Measurements from ENCODE around the gene CCDC27. TPM values are rescaled to one million over a fixed set of nuclear protein-coding genes. Genes with fewer than 3 reads are reported as not detected.

CCDC27 gene
- total RNA-seq, 1 donor from 2014 or later, result not detected

- Mint-ChIP-seq H3K4me3 (no peak overlapping the region), H3K27ac (no peak overlapping the region), H3K36me3 (no peaks in the 10 kb centered on the region), H3K9me3 (no peaks in the 10 kb centered on the region), H3K4me1 (ENCODE audit: unreplicated experiment) (no peaks in the 10 kb centered on the region), H3K27me3 (peaks cover 36% of the 10 kb centered on the region)
- TF ChIP-seq CTCF (conservative IDR thresholded peaks at IDR 0.05), result no peak
- DNase-seq (ENCODE audit: extremely low spot score, unreplicated experiment), result no peak
These were observed 6.9 kb downstream of the CCDC27 start for GRCh38 chr1:3759164-3759563.

DNA sequence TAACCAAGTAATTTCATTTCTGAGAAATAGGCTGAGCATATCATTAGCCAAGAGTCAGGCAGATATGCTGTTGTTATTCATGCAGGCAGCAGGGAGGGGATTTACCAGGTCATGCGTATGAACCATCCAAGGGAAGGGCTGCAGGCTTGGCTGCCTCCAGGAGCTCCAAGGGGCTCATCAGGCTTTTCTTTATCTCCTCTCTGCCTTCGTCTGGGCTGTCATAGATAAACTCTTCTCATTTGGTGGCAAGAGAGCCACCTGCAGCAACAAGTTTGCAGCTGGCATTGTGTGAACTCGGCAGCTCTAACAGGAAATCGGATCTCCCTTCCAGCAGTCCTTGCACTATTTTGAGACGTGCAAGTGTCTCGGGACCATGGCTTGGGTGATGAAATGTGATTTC is 7.5 kb downstream of the CCDC27 start:
- Mint-ChIP-seq H3K27me3 (peaks cover 36% of the 10 kb centered on the region), H3K9me3 (no peaks in the 10 kb centered on the region), H3K27ac (no peak overlapping the region), H3K4me1 (ENCODE audit: unreplicated experiment) (no peaks in the 10 kb centered on the region), H3K4me3 (no peak overlapping the region), H3K36me3 (no peaks in the 10 kb centered on the region)
- no peak for DNase-seq (ENCODE audit: extremely low spot score, unreplicated experiment)
- TF ChIP-seq CTCF (conservative IDR thresholded peaks at IDR 0.05), result no peak

DNA sequence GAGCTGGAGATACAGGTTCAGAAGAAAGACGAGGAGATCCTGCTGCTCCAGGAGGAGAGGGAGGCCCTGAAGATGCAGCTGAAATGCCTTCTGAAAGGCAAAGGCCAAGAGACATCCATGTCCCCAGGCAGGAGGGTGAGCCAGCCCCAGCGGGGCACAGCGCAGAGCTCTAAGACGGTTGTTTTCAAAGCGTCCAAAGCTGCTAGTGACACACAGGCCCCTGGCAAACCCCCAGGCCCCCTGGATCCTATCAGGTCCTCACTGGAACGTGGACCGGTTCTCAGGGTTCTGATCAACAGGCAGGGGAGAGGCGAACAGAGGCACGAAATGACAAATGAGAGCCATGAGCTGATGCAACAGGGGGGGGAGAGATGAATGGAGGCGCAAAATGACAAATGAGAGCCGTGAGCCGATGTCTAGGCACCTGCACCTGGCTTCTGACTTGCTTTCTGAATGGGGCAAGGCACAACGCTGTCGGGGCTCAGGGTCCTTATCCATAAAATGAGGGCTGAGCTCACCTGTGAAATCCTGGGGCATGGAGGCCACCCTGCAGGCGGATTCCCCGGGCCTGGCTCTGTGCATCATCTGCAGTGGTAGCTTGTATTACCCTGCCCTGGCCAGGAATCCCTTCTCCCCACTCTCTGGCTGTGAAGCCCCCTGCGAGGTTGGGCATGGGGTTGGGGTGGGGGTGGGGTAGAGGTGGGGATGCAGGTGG is 9.2 kb downstream of the CCDC27 start:
- Mint-ChIP-seq H3K27me3 (peaks cover 41% of the 10 kb centered on the region), H3K36me3 (no peaks in the 10 kb centered on the region), H3K4me1 (ENCODE audit: unreplicated experiment) (no peaks in the 10 kb centered on the region), H3K4me3 (no peak overlapping the region), H3K9me3 (no peaks in the 10 kb centered on the region), H3K27ac (no peak overlapping the region)
- TF ChIP-seq CTCF (conservative IDR thresholded peaks at IDR 0.05), result no peak
- DNase-seq (ENCODE audit: extremely low spot score, unreplicated experiment), result no peak

DNA sequence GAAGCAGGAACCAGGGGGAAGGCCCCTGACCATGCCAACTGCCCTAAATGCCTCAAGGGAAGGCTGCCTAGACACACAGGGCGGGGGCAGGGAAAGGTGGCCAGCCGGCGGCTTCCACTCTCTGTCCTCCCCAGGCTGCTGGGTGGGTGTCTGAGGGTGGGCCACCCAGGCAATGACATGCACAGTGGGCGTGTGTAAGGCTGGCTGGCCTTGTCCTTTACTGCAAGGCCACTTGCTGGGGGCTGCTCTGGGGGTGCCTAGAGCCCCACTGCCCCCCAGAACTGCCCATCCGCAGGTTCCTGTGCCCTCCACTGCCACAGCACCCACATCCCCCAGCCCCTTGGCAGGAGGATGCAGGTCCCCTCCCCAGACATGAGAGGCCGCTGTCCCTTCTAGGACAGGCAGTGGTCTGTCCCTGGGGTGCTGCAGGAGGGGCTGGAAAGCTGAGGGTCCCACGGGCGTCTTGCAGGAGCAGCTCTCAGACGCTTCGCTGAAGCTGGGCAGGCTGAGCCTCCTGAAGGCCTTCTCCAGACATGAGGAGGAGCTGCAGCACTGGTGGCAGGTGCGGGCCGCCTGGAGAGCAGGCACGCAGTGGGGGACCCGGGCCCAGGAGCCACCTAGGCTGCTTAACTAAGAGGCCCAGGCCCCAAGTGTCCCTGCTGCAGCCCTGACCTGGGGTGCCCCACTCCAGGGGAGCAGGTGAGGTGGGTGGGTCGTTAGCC is 10.1 kb downstream of the CCDC27 start:
- Mint-ChIP-seq H3K27me3 (peaks cover 35% of the 10 kb centered on the region), H3K36me3 (no peaks in the 10 kb centered on the region), H3K4me1 (ENCODE audit: unreplicated experiment) (no peaks in the 10 kb centered on the region), H3K9me3 (no peaks in the 10 kb centered on the region), H3K4me3 (no peak overlapping the region), H3K27ac (no peak overlapping the region)
- TF ChIP-seq CTCF (conservative IDR thresholded peaks at IDR 0.05), result no peak
- DNase-seq (ENCODE audit: extremely low spot score, unreplicated experiment), result no peak

DNA sequence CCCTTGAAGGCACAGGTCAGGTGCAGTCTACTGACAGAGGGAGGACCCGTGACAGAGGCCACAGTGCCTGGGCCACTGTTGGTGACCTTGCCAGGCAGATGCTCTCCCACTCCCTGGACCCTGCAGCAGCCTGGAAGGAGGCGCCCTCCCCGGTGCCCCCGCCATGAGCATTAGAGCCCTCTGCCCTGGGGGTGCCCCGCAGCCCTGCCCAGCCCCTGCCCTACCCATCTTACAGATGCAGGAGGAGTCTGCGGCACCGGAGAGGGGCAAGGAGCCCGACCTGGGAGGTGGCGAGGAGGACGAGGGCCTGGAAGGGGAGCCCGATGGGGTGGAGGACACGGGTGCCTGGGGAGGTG is 10.6 kb downstream of the CCDC27 start:
- no peak overlapping the region for H3K4me3 Mint-ChIP-seq
- H3K27ac Mint-ChIP-seq, result no peak overlapping the region
- no peak for TF ChIP-seq CTCF (conservative IDR thresholded peaks at IDR 0.05)
- H3K4me1 Mint-ChIP-seq (ENCODE audit: unreplicated experiment), result no peaks in the 10 kb centered on the region
- DNase-seq (ENCODE audit: extremely low spot score, unreplicated experiment), result no peak
- peaks cover 38% of the 10 kb centered on the region for H3K27me3 Mint-ChIP-seq
- no peaks in the 10 kb centered on the region for H3K36me3 Mint-ChIP-seq
- no peaks in the 10 kb centered on the region for H3K9me3 Mint-ChIP-seq
